Measurements from ENCODE around the gene TIMP4.
A peak's percentile ranks its signal among the peaks of the same experiment; 100 is the strongest.

Gene TIMP4

GRCh38 chr3:12158387-12159226 is at the start of gene TIMP4:
TIMP4 (minus strand) TSS chr3:12158912; CDS start chr3:12158840, 72 bp downstream.
- DNase-seq: no peak

GRCh38 chr3:12205171-12205570 is 46.5 kb upstream of the TIMP4 start:
- DNase-seq: no peak

- no peak for DNase-seq
Observed at GRCh38 chr3:12201813-12202212, 43.1 kb upstream of the TIMP4 start.

DNA sequence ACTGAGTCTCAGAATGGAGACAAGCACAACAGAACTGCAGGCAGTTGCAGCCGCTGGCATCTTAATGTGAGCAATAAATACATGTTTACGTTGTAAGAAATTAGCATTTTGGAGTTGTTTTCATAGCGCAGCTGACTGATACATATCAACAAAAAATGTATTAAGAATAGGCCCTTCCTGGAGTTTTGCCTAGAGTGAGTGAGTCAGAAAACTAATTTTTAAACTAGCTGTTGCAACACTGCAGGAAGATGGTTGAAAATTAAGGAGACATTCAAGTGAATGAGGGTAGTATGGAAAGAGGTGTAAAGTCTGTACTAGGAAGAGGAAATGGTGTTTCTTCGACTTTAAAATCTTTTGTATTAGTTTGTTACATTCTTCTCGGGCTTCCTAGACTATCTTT is 39.6 kb upstream of the TIMP4 start:
- no peak for DNase-seq

DNA sequence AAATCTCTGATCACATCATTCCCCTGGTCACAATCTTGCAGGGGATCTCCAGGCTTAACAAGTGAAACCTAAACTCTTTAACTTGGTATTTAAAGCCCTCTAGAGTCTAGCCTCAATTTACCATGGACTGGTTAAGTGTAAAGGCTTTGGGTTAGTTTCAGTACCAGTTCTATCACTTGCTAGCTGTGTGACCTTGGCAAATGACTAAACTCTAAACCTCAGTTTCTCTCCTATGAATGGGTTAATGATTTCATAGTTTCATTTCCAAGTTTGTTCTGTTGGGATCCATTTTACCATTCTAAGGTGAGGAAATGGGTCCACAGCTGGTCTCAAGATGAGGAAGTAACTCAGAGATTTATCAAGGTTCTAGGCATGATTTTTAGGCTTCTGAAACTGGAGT is 38.8 kb upstream of the TIMP4 start:
- DNase-seq: no peak

GRCh38 chr3:12196684-12197083 is 38.0 kb upstream of the TIMP4 start:
- no peak for DNase-seq

GRCh38 chr3:12195231-12195630 is 36.5 kb upstream of the TIMP4 start:
- no peak for DNase-seq

DNA sequence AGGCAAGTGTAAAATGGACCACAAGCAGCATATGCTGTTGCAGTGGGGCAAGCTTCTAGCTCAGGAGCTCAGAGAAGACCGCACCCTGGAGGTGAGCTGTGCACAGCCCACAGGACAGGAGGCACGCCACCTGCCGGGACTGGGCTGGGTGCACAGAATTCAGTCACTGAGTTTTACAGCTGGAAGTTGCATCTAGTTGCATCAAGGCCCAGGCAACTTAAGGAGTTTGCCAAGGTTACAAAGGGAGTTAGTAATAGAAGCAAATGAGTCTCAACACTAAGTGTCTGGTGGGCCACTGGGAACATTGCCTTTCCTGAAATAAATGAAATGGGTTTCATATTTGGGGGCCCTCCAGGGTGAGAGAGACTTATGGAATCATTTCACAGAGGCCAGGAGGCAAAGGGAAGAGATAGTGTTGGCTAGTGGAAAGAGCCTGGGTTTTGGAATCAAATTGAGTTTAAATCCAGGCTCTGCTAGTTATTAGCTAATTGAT is 36.0 kb upstream of the TIMP4 start:
- peak; percentile 46 to 56 for DNase-seq

- no peak for DNase-seq
Observed at GRCh38 chr3:12194209-12194608, 35.5 kb upstream of the TIMP4 start.

DNA sequence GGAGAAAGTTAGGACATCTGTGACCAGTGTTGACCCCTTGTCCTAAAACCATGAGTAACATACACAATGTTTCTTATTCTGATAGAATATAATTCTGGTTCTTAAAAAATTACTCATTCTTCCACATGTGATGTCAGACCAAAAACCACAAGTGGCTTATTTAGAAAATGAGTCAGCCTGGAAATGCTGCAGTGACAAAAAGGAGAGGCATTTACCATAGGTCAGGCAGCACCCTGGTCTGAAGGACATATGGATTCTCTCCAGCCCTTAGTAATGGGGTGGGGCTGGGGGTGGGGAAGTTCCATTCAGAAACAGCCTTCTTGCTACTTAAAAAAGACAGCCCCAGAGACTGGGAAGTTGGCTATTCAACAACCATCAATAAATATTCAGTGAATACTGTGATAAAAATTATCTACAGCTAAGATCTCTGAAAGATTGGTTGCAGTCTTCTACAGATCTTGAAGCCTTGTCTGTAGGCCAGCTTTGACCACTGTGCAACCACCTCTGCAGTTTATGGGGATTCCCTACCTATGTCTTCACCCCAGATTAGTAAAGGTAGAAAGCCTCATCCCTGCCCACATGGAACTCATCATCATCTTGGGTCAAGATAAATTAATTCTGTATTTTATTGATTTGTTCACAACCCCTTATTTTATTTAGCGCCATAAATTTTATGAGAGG is 34.9 kb upstream of the TIMP4 start:
- peak; percentile 39 to 54 for DNase-seq

DNA sequence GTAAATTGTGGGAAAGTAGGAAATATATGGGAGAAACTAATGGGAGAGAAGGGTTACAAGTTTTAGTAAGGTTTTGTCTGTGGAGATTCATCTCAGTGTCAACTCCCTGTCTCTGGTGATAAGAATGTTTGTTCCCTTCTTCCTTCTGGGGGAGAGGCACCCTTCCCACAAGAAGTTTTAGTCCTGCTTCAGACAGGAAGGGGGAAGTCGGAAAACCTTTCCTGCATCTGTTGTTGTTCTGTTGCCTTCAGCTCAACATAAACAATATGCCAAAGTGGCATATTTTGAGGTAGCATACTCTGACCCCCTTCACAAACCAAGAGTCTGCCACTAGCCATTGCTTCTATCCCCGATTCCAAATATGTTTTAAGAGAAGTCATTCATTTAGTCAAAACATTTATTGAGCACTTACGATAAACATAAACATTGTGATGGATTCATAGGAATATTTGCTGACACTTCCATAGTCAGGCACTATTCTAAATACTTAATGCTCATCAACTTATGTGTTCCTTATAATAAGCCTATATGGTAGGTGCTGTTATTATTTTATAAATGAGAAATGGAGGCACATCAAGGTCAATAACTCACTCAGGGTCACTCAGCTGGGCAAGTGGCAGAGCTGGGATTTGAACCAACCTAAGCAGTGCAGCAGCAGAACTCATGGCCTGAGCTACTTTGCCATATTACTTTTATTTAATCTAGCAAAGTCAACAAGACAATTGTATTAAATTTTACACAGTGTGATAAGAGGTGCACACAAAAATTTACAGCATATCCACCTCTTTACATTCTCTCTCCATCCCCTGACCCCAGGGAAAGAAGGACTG is 34.2 kb upstream of the TIMP4 start:
- no peak for DNase-seq

GRCh38 chr3:12192173-12192572 is 33.5 kb upstream of the TIMP4 start:
- no peak for DNase-seq

- no peak for DNase-seq
Observed at GRCh38 chr3:12191559-12191958, 32.8 kb upstream of the TIMP4 start.

DNA sequence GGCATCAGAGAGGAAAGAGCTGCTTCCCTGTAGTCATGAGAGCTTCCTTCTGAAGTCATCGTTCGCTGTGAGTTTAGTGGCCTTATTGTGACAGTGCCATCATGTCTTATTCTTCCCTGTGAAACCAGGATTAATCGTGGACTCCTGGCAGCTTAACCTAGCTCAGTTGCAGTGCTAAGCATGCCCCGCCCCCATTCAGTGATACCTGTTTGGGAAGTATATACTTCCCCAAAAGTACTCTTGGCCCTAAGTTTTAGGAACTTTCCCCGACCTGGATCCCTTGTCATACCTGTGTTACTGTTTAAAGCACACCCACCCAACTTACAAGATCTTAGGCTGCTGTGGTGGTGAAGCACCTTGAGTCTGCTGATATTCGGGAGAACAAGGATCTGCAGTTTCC is 32.1 kb upstream of the TIMP4 start:
- no peak for DNase-seq

DNA sequence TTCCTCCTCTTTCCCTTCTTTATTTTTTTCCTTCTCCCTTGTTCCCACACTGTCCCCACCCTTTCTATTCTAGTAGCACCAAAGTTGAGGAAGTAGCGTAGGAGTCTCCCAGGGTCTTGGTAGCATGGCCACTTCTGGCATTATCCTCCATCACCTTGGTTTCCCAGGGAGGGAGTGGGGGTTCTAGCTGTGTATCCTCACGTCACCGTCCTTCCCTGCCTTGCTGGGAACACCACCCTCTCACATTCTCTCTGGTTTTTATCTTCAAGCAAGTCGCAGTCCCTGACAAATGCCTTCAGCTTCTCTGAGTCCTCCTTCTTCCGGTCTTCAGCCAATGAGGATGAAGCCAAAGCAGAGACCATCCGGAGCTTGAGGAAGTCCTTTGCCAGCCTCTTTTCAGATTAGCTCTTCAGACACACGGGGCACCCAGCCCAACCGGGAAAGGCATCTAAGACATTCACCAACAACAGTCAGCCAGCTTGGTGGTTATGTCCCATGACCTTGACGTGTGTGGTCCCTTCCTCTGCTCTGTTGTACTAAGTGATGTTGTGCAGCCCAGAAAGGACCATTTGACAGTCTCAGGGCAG is 31.6 kb upstream of the TIMP4 start:
- no peak for DNase-seq

DNA sequence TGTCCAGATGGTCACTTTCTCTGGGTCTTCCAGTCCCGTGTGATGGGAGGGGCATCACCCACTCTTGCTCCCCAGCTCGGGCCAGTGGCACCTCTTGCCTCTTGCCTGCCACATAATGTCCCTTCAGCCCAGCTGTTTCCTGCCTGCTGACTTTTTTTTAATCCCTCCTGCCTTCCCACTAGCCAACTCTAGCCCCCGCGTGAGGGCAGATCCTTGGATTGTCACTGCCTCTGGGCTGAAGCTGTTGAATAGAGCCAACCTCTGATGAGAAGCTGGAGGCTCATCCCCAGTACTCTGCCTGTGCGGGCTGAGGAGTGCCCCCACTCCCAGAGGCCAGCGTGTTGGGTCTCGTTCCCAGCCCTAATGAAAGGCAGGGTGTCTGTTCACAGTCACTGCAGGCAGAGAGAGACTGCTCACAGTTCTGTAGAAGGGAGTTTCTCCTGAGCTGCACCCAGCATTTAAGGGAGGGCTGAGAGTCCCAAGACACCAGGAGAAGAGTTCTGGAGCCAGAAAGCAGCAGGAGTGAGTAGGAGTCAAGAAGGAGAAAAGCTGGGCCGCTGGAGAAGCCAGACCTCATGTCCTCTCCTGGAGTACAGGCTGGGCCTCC is 30.1 kb upstream of the TIMP4 start:
- no peak for DNase-seq

GRCh38 chr3:12188328-12188648 is 29.6 kb upstream of the TIMP4 start:
- DNase-seq: no peak

- DNase-seq: peak; percentile 80 to 87
Observed at GRCh38 chr3:12187448-12188327, 29.0 kb upstream of the TIMP4 start.

- DNase-seq: no peak
Observed at GRCh38 chr3:12186515-12187286, 28.0 kb upstream of the TIMP4 start.

DNA sequence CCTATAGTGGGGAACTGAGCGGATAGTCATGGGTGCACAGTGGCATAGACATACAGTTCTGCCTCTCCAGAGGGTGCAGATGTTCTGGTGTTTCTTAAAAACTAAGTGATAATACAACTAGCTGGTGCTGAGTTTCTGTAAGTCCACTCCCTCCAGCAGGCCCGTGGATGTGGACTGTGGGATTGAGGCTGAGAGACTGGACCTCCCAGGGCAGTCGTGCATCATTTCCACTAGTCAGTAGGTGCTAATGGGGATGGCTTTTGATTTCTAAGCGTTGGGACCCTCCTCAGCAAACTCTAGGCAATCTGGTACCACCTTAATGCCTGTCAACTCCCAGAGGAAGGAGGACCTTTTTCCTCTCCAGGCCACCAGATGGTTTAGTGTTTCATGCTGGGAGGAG is 27.3 kb upstream of the TIMP4 start:
- DNase-seq: no peak
